GM21526 (cell line): ENCODE data around the gene RASA3.
"Not testable (repeated sequence)": the region's sequence is repeated elsewhere in the genome, so short reads cannot be mapped to it uniquely, and the experiment has no call there.

ENCODE experiments used
- ATAC-seq: cut with Tn5 transposase; IDR thresholded peaks from one replicate; pipeline ENCODE4 v1.9.1; 2021; ENCODE audit warnings: moderate library complexity; ENCODE audit not compliant: unreplicated experiment, low FRiP score

Gene RASA3

GRCh38 chr13:113997845-113998751 lies 134.3 kb downstream of the RASA3 start:
- ATAC-seq, result no peak

GRCh38 chr13:113996912-113997745 lies 135.3 kb downstream of the RASA3 start:
- no peak for ATAC-seq

GRCh38 chr13:113996081-113996911 lies 136.1 kb downstream of the RASA3 start:
- no peak for ATAC-seq

- no peak for ATAC-seq
Observed at GRCh38 chr13:113995051-113995601, 137.3 kb downstream of the RASA3 start.

- no peak for ATAC-seq
Observed at GRCh38 chr13:113992276-113993005, 140.0 kb downstream of the RASA3 start.

- no peak for ATAC-seq
Observed at GRCh38 chr13:113991676-113992179, 140.7 kb downstream of the RASA3 start.

GRCh38 chr13:113991191-113991669 lies 141.2 kb downstream of the RASA3 start:
- ATAC-seq, result no peak

GRCh38 chr13:113990321-113990837 lies 142.0 kb downstream of the RASA3 start:
- no peak for ATAC-seq

- no peak for ATAC-seq
Observed at GRCh38 chr13:113989585-113990300, 142.7 kb downstream of the RASA3 start.

GRCh38 chr13:113988859-113989258 lies 143.6 kb downstream of the RASA3 start:
- not testable (repeated sequence) for ATAC-seq

GRCh38 chr13:113982296-113982661 lies 150.1 kb downstream of the RASA3 start:
- ATAC-seq, result no peak

- no peak for ATAC-seq
Observed at GRCh38 chr13:113981611-113982295, 150.7 kb downstream of the RASA3 start.

GRCh38 chr13:113981194-113981605 lies 151.2 kb downstream of the RASA3 start:
- ATAC-seq, result no peak

- ATAC-seq, result no peak
Observed at GRCh38 chr13:113980489-113981064, 151.8 kb downstream of the RASA3 start.

GRCh38 chr13:113979791-113980471 lies 152.5 kb downstream of the RASA3 start:
- ATAC-seq, result no peak

- no peak for ATAC-seq
Observed at GRCh38 chr13:113978741-113979481, 153.5 kb downstream of the RASA3 start.
